B cell (primary cell): ENCODE measurements around the gene KIN. TPM values are rescaled to one million over a fixed set of nuclear protein-coding genes. Genes with fewer than 3 reads are reported as not detected.
A peak's percentile ranks its signal among the peaks of the same experiment; 100 is the strongest.

Experiments used
- ATAC-seq: fragments of 200-7000 bp; cut with Tn5 transposase; one replicate; pipeline ENCODE4 v1.10.0; 2021; ENCODE audit warnings: low read depth, mild to moderate bottlenecking, moderate number of reproducible peaks, moderate library complexity
- CTCF ChIA-PET: fragments of 350-600 bp; sonication (Branson Sonifier 250); formaldehyde crosslinking; loops from one replicate; lab custom pipeline; 2021; ENCODE audit warnings: antibody characterized with exemption, inconsistent platforms; lab: Charles Lee
- POLR2A ChIA-PET: fragments of 350-600 bp; sonication (Branson Sonifier 250); formaldehyde crosslinking; loops from one replicate; lab custom pipeline; 2021; ENCODE audit warnings: antibody characterized with exemption; lab: Charles Lee
- DNase-seq: peaks from one replicate; pipeline ENCODE4 v3.0.0; 2013
- H2AFZ ChIP-seq: 2 replicates; pipeline ENCODE4 v1.6.1; 2012; ENCODE audit warnings: mild to moderate bottlenecking, low read depth, low read length; ENCODE audit not compliant: insufficient read depth, poor library complexity, severe bottlenecking
- H3K27ac ChIP-seq, 2 donors: 1 replicate in 1 of 2; 2 replicates in 1 of 2; pipeline ENCODE4 v1.5.1; 2012 to 2013; ENCODE audit warnings: low read length in 2 of 2, mild to moderate bottlenecking in 2 of 2, moderate library complexity in 1 of 2
- H3K27me3 ChIP-seq, 4 experiments: fragments of 200-600 bp in 1 of 4; sonication (generic) in 1 of 4; replicated peaks in 1 of 4; 1 replicate in 2 of 4; 2 replicates in 2 of 4; pipeline versions ENCODE4 v1.6.1 to v1.7.0; 2013 to 2016; ENCODE audit warnings: low read length in 3 of 4, mild to moderate bottlenecking in 2 of 4, mixed read lengths in 1 of 4, moderate library complexity in 1 of 4; ENCODE audit not compliant: insufficient read depth in 4 of 4, control insufficient read depth in 3 of 4; ENCODE audit errors: control extremely low read depth in 1 of 4
- H3K36me3 ChIP-seq, 2 experiments: replicated peaks in 1 of 2; 1 replicate in 1 of 2; 2 replicates in 1 of 2; pipeline versions ENCODE4 v1.6.1 to v1.7.1; 2013; ENCODE audit warnings: low read length in 1 of 2; ENCODE audit not compliant: insufficient read depth in 2 of 2, control insufficient read depth in 1 of 2; ENCODE audit errors: control extremely low read depth in 1 of 2, extremely low read depth in 1 of 2
- H3K4me1 ChIP-seq, 2 donors: fragments of 200-600 bp in 1 of 2; sonication (generic) in 1 of 2; 1 replicate in 1 of 2; 2 replicates in 1 of 2; pipeline versions ENCODE4 v1.5.1 to v1.6.1; 2013 to 2017; ENCODE audit warnings: low read length in 2 of 2; ENCODE audit not compliant: control insufficient read depth in 2 of 2, insufficient read depth in 2 of 2
- H3K4me2 ChIP-seq: replicated peaks from 2 replicates; pipeline ENCODE3; 2012; ENCODE audit warnings: mild to moderate bottlenecking, low read depth, low read length; ENCODE audit not compliant: poor library complexity, severe bottlenecking
- H3K4me3 ChIP-seq, 5 experiments: fragments of 200-600 bp in 1 of 5; sonication (generic) in 1 of 5; 1 replicate in 3 of 5; 2 replicates in 2 of 5; pipeline versions ENCODE4 v1.5.1 to v1.7.0; 2011 to 2016; ENCODE audit warnings: low read length in 4 of 5, mild to moderate bottlenecking in 4 of 5, low read depth in 2 of 5, control low read depth in 1 of 5, moderate library complexity in 1 of 5; ENCODE audit not compliant: insufficient read depth in 1 of 5; ENCODE audit errors: control extremely low read depth in 1 of 5, extremely low read depth in 1 of 5
- H3K79me2 ChIP-seq: fragments of 200-600 bp; sonication (generic); one replicate; pipeline ENCODE4 v1.6.0; 2016; ENCODE audit warnings: low read length; ENCODE audit not compliant: control insufficient read depth, insufficient read depth
- H3K9ac ChIP-seq: fragments of 200-600 bp; sonication (generic); 2 replicates; pipeline ENCODE4 v1.6.1; 2017; ENCODE audit warnings: mild to moderate bottlenecking, low read length, moderate library complexity
- H3K9me3 ChIP-seq, 3 donors: one replicate each; pipeline versions ENCODE4 v1.6.1 to v1.7.1; 2013; ENCODE audit warnings: low read length in 2 of 3; ENCODE audit not compliant: control insufficient read depth in 2 of 3, insufficient read depth in 1 of 3; ENCODE audit errors: control extremely low read depth in 1 of 3
- H4K20me1 ChIP-seq: 2 replicates; pipeline ENCODE4 v1.6.0; 2012; ENCODE audit warnings: mild to moderate bottlenecking, low read length; ENCODE audit not compliant: insufficient read depth, control insufficient read depth, poor library complexity, severe bottlenecking
- H3K27ac Mint-ChIP-seq: one replicate; pipeline ENCODE4 v1.8.0; 2021; ENCODE audit warnings: mixed read lengths
- H3K27me3 Mint-ChIP-seq: one replicate; pipeline ENCODE4 v1.8.0; 2021; ENCODE audit warnings: mixed read lengths
- H3K4me1 Mint-ChIP-seq: one replicate; pipeline ENCODE4 v1.8.0; 2021; ENCODE audit warnings: mixed read lengths
- H3K4me3 Mint-ChIP-seq: one replicate; pipeline ENCODE4 v1.8.0; 2021; ENCODE audit warnings: mixed read lengths
- H3K9me3 Mint-ChIP-seq: one replicate; pipeline ENCODE4 v1.8.0; 2022; ENCODE audit warnings: mixed read lengths; ENCODE audit not compliant: insufficient read depth
- EZH2 ChIP-seq: IDR thresholded peaks from 2 replicates; pipeline ENCODE4 v1.6.1; 2012; ENCODE audit warnings: borderline replicate concordance, low read depth, mild to moderate bottlenecking, moderate library complexity, low read length; ENCODE audit not compliant: insufficient read depth, poor library complexity, severe bottlenecking
- WGBS: methylation state at CpG from one replicate; pipeline ENCODE4 v1.1.5; 2013; ENCODE audit warnings: missing lambda C conversion rate; ENCODE audit not compliant: insufficient coverage; 5-methylcytosine and 5-hydroxymethylcytosine counted together
- intact Hi-C: fragments of 100-400 bp; cut with micrococcal nuclease; formaldehyde crosslinking; loops from one replicate; pipeline ENCODE4 v1.10.0; 2022
- polyA plus RNA-seq: library from polyadenylated mRNA; depleted of rRNA; stranded (reverse); fragments of >200 nt; gene quantifications from 2 replicates; pipeline ENCODE4 v1.2.3, GENCODE V29; 2012
- total RNA-seq, 2 donors: library from RNA; stranded (reverse); fragments of 120-200 nt in 1 of 2; gene quantifications; 1 replicate in 1 of 2; 2 replicates in 1 of 2; pipeline versions ENCODE4 v1.2.3 to v1.2.4, GENCODE V29; 2013 to 2022
- TF ChIP-seq, protein P1 (sequence below): fragments of 200-600 bp; IDR thresholded peaks from one replicate; pipeline ENCODE4 v1.8.0; 2022; ENCODE audit warnings: antibody characterized with exemption, mild to moderate bottlenecking

Gene KIN
- total and polyA plus RNA-seq, 2 donors (not counting 1 experiment from before 2014, with no cell fraction given), result 3.4 to 16.5 TPM

DNA sequence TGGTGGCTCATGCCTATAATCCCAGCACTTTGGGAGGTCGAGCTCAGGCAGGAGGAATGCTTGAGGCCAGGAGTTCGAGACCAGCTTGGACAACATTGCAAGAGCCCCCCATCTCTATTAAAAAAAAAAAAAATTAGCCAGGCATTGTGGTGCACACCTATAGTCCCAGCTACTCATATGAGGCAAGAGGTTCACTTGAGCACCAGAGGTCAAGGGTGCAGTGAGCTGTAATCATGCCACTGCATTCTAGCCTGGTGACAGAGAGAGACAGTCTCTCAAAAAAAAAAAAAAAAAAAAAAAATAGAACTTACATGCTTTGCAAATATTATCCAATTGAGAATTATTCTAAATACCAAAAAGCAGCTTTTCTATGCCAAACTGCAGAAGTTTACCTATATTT is 11.0 kb downstream of the KIN start:
- peaks cover 9 to 60% of the 10 kb centered on the region in 2 experiments for H3K36me3 ChIP-seq
- H3K4me1 ChIP-seq, result peaks cover 5 to 7% of the 10 kb centered on the region in 2 donors
- no peak overlapping the region for H3K9ac ChIP-seq
- CTCF ChIA-PET, result interaction anchor here (0.7 kb wide), 1 partner anchor 670 kb away, joined by 3 read pairs; no protein-coding TSS in a partner anchor
- H3K9me3 ChIP-seq, result no peaks in the 10 kb centered on the region
- POLR2A ChIA-PET, result no interaction called here
- Mint-ChIP-seq H3K27ac (no peak overlapping the region), H3K27me3 (no peaks in the 10 kb centered on the region), H3K4me1 (peaks cover 10% of the 10 kb centered on the region), H3K4me3 (no peak overlapping the region), H3K9me3 (no peaks in the 10 kb centered on the region)
- no peak overlapping the region for H3K4me2 ChIP-seq
- ATAC-seq, result no peak
- no CpG with 5 or more reads among the region's 2 CpGs for WGBS
- H3K79me2 ChIP-seq, result peaks cover 8% of the 10 kb centered on the region
- DNase-seq, result no peak
- intact Hi-C loops, result no loop called here
- H3K27me3 ChIP-seq, result no peaks in the 10 kb centered on the region
- no peak overlapping the region for H2AFZ ChIP-seq
- peaks cover 4% of the 10 kb centered on the region for H4K20me1 ChIP-seq
- TF ChIP-seq EZH2, result no peak
- TF ChIP-seq, protein P1, sequence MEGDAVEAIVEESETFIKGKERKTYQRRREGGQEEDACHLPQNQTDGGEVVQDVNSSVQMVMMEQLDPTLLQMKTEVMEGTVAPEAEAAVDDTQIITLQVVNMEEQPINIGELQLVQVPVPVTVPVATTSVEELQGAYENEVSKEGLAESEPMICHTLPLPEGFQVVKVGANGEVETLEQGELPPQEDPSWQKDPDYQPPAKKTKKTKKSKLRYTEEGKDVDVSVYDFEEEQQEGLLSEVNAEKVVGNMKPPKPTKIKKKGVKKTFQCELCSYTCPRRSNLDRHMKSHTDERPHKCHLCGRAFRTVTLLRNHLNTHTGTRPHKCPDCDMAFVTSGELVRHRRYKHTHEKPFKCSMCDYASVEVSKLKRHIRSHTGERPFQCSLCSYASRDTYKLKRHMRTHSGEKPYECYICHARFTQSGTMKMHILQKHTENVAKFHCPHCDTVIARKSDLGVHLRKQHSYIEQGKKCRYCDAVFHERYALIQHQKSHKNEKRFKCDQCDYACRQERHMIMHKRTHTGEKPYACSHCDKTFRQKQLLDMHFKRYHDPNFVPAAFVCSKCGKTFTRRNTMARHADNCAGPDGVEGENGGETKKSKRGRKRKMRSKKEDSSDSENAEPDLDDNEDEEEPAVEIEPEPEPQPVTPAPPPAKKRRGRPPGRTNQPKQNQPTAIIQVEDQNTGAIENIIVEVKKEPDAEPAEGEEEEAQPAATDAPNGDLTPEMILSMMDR, result no peak
- H3K4me3 ChIP-seq, result no peak overlapping the region
- H3K27ac ChIP-seq, result no peak overlapping the region

DNA sequence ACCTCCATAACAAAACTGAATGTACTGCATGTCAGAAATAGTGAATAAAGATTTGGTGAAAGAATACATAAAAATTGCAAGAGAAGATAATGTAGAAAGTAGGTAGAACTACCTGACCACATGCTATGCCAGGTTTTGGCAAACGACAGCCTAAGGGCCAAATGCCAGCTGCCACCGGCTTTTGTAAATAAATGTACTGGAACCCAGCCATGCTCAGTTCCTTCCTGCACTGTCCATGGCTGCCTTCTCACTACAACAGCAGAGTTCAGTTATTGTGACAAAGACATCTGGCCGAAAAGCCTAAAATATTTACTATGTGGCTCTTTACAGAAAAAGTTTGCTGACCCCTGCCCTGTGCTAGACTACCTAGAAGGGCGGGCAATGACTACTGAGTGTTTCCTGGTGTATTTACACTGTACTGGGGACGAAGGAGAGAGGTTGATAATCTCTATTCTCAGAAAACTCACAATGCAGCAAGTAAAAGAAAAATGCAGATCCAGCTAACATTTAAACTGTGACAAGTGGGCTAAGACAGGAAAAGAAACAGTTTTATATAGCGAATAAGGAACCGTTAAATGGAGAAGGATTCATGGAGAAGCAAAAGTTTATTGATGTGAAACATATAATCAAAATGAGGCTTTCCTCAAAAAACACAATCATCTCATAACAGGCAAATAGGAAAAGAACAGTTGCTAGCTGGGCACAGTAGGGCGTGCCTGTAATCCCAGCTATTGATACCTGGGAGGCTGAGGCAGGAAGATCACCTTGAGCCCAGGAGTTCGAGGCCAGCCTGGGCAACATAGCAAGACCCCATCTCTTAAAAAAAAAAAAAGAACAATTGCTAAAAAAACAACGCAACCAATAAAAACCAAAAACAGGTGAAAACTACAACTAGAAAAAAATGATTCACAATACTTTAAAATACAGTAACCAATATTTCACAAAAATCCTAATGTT is 13.7 kb downstream of the KIN start:
- Histone ChIP-seq H3K4me2 (peak overlapping the region; percentile 20), H3K9me3 (no peaks in the 10 kb centered on the region), H3K4me1 (peaks cover 5 to 7% of the 10 kb centered on the region in 2 donors), H4K20me1 (no peaks in the 10 kb centered on the region), H3K79me2 (no peaks in the 10 kb centered on the region), H3K4me3 (no peak overlapping the region), H3K27ac (peak overlapping the region in 1 of 2 donors; percentile 16), H3K9ac (no peak overlapping the region), H3K36me3 (peaks cover 2 to 62% of the 10 kb centered on the region in 2 experiments), H2AFZ (no peak overlapping the region), H3K27me3 (no peaks in the 10 kb centered on the region)
- Mint-ChIP-seq H3K4me1 (peaks cover 10% of the 10 kb centered on the region), H3K9me3 (no peaks in the 10 kb centered on the region), H3K27ac (peak overlapping the region; percentile 4), H3K4me3 (no peak overlapping the region), H3K27me3 (no peaks in the 10 kb centered on the region)
- TF ChIP-seq, protein P1, result no peak
- POLR2A ChIA-PET, result no interaction called here
- no peak for DNase-seq
- CTCF ChIA-PET, result no interaction called here
- WGBS, result 4% methylated on average over 2 of the region's 10 CpGs
- ATAC-seq, result no peak
- intact Hi-C loops, result no loop called here
